Heart left ventricle (tissue), 16 donors: ENCODE results near the gene MLC1. TPM values are rescaled to one million over a fixed set of nuclear protein-coding genes. Genes with fewer than 3 reads are reported as not detected.

Experiments used
- ATAC-seq, 4 donors: fragments of 200-7000 bp; cut with Tn5 transposase; one replicate each; pipeline ENCODE4 v1.9.1; 2020 to 2022; ENCODE audit warnings: moderate library complexity in 4 of 4, mild to moderate bottlenecking in 3 of 4, moderate number of reproducible peaks in 1 of 4
- DNase-seq, 5 donors: peaks; one replicate each; pipeline ENCODE4 v3.0.0-alpha.2; 2020
- H3K27ac ChIP-seq, 12 donors: fragments of 200-600 bp; sonication (generic) in 4 of 12; one replicate each; pipeline versions ENCODE4 v1.5.0 to v1.8.0; 2016 to 2022; ENCODE audit warnings: mild to moderate bottlenecking in 2 of 12
- H3K27me3 ChIP-seq, 9 donors: fragments of 200-600 bp; sonication (generic) in 2 of 9; one replicate each; pipeline versions ENCODE4 v1.5.1 to v1.8.0; 2016 to 2022; ENCODE audit warnings: mild to moderate bottlenecking in 3 of 9
- H3K36me3 ChIP-seq, 9 donors: fragments of 200-600 bp; sonication (generic) in 2 of 9; one replicate each; pipeline versions ENCODE4 v1.5.0 to v1.8.0; 2018 to 2022; ENCODE audit warnings: mild to moderate bottlenecking in 2 of 9
- H3K4me1 ChIP-seq, 12 donors: fragments of 200-600 bp; sonication (generic) in 4 of 12; one replicate each; pipeline versions ENCODE4 v1.5.0 to v1.8.0; 2016 to 2022; ENCODE audit warnings: mild to moderate bottlenecking in 3 of 12
- H3K4me3 ChIP-seq, 12 donors: fragments of 200-600 bp; sonication (generic) in 4 of 12; one replicate each; pipeline versions ENCODE4 v1.5.0 to v1.8.0; 2017 to 2022; ENCODE audit warnings: mild to moderate bottlenecking in 9 of 12, moderate library complexity in 4 of 12
- H3K9me3 ChIP-seq, 12 donors: fragments of 200-600 bp; sonication (generic) in 4 of 12; one replicate each; pipeline versions ENCODE4 v1.5.0 to v1.8.0; 2016 to 2022; ENCODE audit warnings: mild to moderate bottlenecking in 1 of 12
- POLR2A ChIP-seq, 2 donors: fragments of 450-650 bp; IDR thresholded peaks; one replicate each; pipeline ENCODE4 v1.6.1; 2017; ENCODE audit warnings: antibody characterized with exemption in 2 of 2, mild to moderate bottlenecking in 2 of 2, moderate library complexity in 2 of 2
- WGBS, 4 donors: extraction: QIAGEN DNeasy Blood & Tissue Kit in 2 of 4; methylation state at CpG; one replicate each; pipeline versions ENCODE4 v1.1.5 to v1.1.7; 2013 to 2018; 5-methylcytosine and 5-hydroxymethylcytosine counted together
- intact Hi-C, 10 donors: fragments of 100-400 bp; cut with DNase I; formaldehyde crosslinking; loops; one replicate each; pipeline versions ENCODE4 v1.11.1 to v1.14.2; 2022
- polyA plus RNA-seq, 2 donors: library from polyadenylated mRNA; stranded (reverse); fragments of 200-250 nt; gene quantifications; one replicate each; pipeline ENCODE4 v1.2.3, GENCODE V29; 2013
- total RNA-seq, 9 donors: library from RNA; depleted of rRNA in 2 of 9; stranded (reverse); fragments of >200 nt in 2 of 9; fragmentation: NEBNext Ultra II Directional in 3 of 9; extraction: Animal tissue kit (Norgen Biotek cat#: 25700) in 3 of 9; gene quantifications; one replicate each; pipeline versions ENCODE4 v1.1.0 to v1.2.4, GENCODE V29; 2016 to 2023
- TF ChIP-seq, protein P1 (sequence below), 12 donors: fragments of 200-600 bp; sonication (generic) in 4 of 12; IDR thresholded peaks; one replicate each; pipeline versions ENCODE4 v1.5.0 to v1.8.0; 2018 to 2022; ENCODE audit warnings: antibody characterized with exemption in 12 of 12, mild to moderate bottlenecking in 5 of 12
- donor health status: ischemic (EF 13 %, LVEDD 7.1; RV severe dilation, severe dysfunction).
- donor health status: healthy with polysubstance abuse.
- donor health status: DM: no; HTN: yes; CAD: no.
- donor health status: DM: no; HTN: no; CAD: no.
- donor health status: ischemic (EF 25% LVEDD 6.9; RV normal size, moderate dysfunction).
- donor health status: ischemic (EF 25% LVEDD 5.7; RV mildly dilated, moderate dysfunction).
- donor health status: healthy.
- donor health status: DM: yes; HTN: yes; CAD: no.
- donor health status: ischemic (EF 35%, LVEDD 5.7; RV mildly dilated, moderate dysfunction).
- donor health status: nonischemic (EF 11% LVEDD 7.7; RV severe dilation, severe dysfunction).
- donor health status: DM: yes; HTN: yes; CAD: no.
- donor health status: PGD.
- donor health status: ischemic (EF 29% LVEDD 5.4; RV normal size, mild dysfunction).
- donor health status: nonischemic (EF 23%, LVEDD 6.1; RV moderate dilation, normal function).

The MLC1 gene
- total and polyA plus RNA-seq, 11 donors = 0.03 to 0.80 (median 0.15) TPM; not detected in 5

DNA sequence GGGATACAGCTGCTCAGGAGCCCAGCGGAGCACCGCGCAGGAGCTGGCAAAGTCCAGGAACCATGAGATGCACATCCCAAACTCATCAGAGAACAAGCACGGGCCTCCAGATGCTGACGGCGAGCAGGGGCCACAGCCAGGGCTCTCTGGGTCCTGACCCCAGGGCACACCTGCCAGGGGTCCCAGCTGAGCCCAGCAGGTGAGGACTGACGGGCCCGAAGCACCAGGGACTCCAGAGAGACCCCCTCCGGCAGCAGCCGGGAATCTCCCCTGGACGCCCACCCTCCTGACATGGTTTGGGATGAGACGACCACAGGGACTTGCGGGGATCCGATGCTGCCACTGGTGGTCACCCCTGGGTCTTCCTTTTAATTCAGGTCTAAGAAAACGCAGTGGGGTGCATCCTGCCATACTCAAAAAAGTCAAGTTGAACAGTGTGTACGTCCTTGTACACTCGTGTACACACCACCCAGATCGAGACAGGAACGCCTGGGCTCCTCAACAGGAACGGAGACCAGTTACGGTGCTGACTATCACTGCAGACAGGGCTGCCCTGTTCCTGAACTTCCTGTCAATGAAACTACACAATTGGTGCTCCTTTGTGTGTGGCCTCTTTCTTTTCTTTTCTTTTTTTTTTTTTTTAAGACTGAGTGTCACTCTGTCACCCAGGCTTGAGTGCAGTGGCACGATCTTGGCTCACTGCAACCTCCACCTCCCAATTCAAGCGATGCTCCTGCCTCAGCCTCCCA lies 49.1 kb downstream of the MLC1 start:
- WGBS, 4 donors = 71 to 79% (median 76%) methylated on average over 17 to 23 of the region's 23 CpGs
- H3K27ac ChIP-seq = no peak overlapping the region
- TF ChIP-seq, protein P1, sequence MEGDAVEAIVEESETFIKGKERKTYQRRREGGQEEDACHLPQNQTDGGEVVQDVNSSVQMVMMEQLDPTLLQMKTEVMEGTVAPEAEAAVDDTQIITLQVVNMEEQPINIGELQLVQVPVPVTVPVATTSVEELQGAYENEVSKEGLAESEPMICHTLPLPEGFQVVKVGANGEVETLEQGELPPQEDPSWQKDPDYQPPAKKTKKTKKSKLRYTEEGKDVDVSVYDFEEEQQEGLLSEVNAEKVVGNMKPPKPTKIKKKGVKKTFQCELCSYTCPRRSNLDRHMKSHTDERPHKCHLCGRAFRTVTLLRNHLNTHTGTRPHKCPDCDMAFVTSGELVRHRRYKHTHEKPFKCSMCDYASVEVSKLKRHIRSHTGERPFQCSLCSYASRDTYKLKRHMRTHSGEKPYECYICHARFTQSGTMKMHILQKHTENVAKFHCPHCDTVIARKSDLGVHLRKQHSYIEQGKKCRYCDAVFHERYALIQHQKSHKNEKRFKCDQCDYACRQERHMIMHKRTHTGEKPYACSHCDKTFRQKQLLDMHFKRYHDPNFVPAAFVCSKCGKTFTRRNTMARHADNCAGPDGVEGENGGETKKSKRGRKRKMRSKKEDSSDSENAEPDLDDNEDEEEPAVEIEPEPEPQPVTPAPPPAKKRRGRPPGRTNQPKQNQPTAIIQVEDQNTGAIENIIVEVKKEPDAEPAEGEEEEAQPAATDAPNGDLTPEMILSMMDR (IDR thresholded peaks at IDR 0.05) = no peak
- TF ChIP-seq POLR2A (IDR thresholded peaks at IDR 0.05) = no peak
- peaks cover 0 to 23% (median 4%) of the 10 kb centered on the region in 9 donors for H3K27me3 ChIP-seq
- DNase-seq (no peak), ATAC-seq (no peak)
- no peaks in the 10 kb centered on the region for H3K4me1 ChIP-seq
- peaks cover 0 to 16% (median 3%) of the 10 kb centered on the region in 12 donors for H3K9me3 ChIP-seq
- intact Hi-C loops = loop anchor here in 3 of 10 donors (10.0 kb wide), 2 partner anchors 261 to 271 kb away; no protein-coding TSS in a partner anchor
- H3K4me3 ChIP-seq = no peak overlapping the region
- no peaks in the 10 kb centered on the region for H3K36me3 ChIP-seq

DNA sequence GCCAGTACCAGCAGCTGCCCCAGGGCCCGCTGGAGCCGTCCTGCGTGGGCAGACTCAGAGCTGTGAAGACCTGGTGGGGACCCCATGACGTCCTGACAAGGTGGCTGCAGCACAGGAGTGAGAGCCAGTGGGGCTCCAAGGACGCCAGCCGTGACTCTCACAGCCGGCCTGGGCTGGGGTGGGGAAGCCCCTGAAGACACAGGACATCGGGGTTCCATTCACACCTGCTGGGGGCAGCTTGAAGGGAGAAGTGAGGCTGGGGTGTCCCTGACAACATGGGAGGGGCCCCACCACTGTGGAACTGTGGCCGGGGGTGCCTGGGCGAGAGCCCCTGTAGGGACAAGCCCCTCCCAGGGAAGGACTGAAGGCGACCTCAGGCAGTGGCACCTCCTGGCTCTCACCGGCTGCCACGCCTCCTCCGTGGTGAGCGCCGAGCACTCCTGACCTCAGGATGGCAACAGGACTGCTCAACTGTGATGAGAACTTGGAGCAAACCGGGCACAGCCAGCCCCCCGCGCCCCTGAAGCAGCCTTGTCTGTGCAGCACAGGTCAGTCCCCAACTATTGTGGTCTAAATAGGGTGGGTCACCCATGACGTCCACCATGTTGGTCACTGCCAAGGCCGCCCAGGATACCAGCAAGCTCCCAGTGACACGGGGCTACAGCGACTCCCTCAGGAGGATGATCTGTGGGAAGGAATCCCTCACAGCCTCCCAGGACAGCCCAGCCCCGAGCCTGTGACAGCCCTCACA lies 49.9 kb downstream of the MLC1 start:
- peaks cover 0 to 3% (median 0%) of the 10 kb centered on the region in 12 donors for H3K4me1 ChIP-seq
- no peaks in the 10 kb centered on the region for H3K36me3 ChIP-seq
- intact Hi-C loops = loop anchor here in 3 of 10 donors (10.0 kb wide), 2 partner anchors 261 to 271 kb away; no protein-coding TSS in a partner anchor
- H3K27me3 ChIP-seq = peaks cover 0 to 32% (median 11%) of the 10 kb centered on the region in 9 donors
- no peak for TF ChIP-seq POLR2A (IDR thresholded peaks at IDR 0.05)
- TF ChIP-seq, protein P1 (IDR thresholded peaks at IDR 0.05) = no peak
- H3K4me3 ChIP-seq = no peak overlapping the region
- H3K27ac ChIP-seq = no peak overlapping the region
- ATAC-seq = no peak
- WGBS, 4 donors = 74 to 83% (median 77%) methylated on average over 16 to 24 of the region's 24 CpGs
- no peak for DNase-seq
- H3K9me3 ChIP-seq = peaks cover 0 to 16% (median 3%) of the 10 kb centered on the region in 12 donors

DNA sequence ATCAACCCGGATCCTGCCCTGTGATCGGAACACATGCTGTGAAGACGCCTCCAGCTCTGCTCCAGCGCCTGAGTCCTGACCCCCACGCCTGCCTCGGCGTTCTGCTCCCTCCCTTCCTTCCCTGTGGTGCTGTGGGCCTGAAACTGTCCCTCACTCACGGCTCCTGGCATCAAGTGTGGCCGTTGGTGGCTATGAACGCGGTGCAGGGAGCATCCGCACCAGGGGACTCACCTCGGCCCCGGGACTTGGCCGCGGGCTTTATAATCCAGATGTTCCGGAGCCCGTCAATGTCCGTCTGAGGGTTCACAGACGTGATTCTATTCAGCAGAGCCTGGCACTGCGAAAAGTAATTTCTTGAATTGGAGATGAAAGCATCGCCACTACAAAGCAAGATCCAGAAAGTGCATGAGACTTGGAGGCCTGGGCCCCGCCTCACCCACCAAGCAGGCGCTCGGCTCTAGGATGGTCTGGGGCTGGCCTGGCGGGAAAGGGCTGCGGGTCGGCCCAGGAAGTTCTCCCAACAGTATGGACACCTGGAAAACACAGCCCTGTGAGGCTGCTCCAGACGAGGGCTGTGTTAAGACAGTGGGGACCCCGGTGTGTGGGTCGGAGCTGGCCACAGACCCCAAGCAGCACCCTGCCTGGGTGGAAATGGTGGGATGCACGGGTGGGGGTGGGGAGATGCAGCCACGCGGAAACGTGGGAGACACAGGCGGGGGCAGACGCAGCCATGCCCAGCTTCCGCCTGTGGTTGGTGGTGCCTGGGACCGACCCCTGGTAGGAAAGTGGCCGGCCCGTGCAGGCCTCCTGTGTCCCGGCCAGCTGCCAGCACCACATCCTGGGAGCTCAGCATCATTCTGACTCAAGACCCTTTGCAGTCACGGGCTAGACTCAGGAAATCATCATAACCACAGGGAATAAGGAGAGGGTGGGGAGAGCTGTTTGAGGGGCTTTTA lies 50.8 kb downstream of the MLC1 start:
- peaks cover 0 to 40% (median 11%) of the 10 kb centered on the region in 9 donors for H3K27me3 ChIP-seq
- no peak overlapping the region for H3K4me3 ChIP-seq
- intact Hi-C loops = loop anchor here in 8 of 10 donors (5.0 to 10.0 kb wide), 5 partner anchors 42 to 270 kb away; no protein-coding TSS in a partner anchor
- H3K9me3 ChIP-seq = peaks cover 0 to 14% (median 3%) of the 10 kb centered on the region in 12 donors
- DNase-seq (no peak), ATAC-seq (no peak)
- peaks cover 0 to 10% (median 4%) of the 10 kb centered on the region in 12 donors for H3K4me1 ChIP-seq
- H3K36me3 ChIP-seq = no peaks in the 10 kb centered on the region
- 70 to 79% (median 75%) methylated on average over 41 to 43 of the region's 43 CpGs for WGBS, 4 donors
- TF ChIP-seq POLR2A (IDR thresholded peaks at IDR 0.05) = no peak
- TF ChIP-seq, protein P1 (IDR thresholded peaks at IDR 0.05) = no peak
- no peak overlapping the region for H3K27ac ChIP-seq
